Measurements from ENCODE around the gene AFF1. TPM values are rescaled to one million over a fixed set of nuclear protein-coding genes. Genes with fewer than 3 reads are reported as not detected.
"Not testable (repeated sequence)": the region's sequence is repeated elsewhere in the genome, so short reads cannot be mapped to it uniquely, and the experiment has no call there.

The AFF1 gene
- total RNA-seq, 2 donors from 2014 or later: 42.8 to 57.0 TPM

GRCh38 chr4:87079967-87080366, 145.2 kb downstream of the AFF1 start:
- intact Hi-C loops (cut with DNase I): loop anchor here (10.0 kb wide), 1 partner anchor 45 kb away; no protein-coding TSS in a partner anchor
- H3K27me3 ChIP-seq: no peaks in the 10 kb centered on the region
- no peaks in the 10 kb centered on the region for H3K36me3 ChIP-seq (replicated peaks in 1 of 2; ENCODE audit: insufficient read depth in 1 of 2, low read depth in 2 of 2)
- H3K9me3 ChIP-seq: no peaks in the 10 kb centered on the region
- H3K27ac ChIP-seq: peak overlapping the region in 3 of 4 donors; percentile 31 to 58 (median 44)
- TF ChIP-seq POLR2A (IDR thresholded peaks at IDR 0.05): no peak
- ATAC-seq: no peak
- 65 to 66% methylated on average over 2 of the region's 2 CpGs for WGBS, 2 donors
- no peak overlapping the region for H3K4me3 ChIP-seq
- DNase-seq: no peak
- peaks cover 36% of the 10 kb centered on the region for H3K4me1 ChIP-seq

DNA sequence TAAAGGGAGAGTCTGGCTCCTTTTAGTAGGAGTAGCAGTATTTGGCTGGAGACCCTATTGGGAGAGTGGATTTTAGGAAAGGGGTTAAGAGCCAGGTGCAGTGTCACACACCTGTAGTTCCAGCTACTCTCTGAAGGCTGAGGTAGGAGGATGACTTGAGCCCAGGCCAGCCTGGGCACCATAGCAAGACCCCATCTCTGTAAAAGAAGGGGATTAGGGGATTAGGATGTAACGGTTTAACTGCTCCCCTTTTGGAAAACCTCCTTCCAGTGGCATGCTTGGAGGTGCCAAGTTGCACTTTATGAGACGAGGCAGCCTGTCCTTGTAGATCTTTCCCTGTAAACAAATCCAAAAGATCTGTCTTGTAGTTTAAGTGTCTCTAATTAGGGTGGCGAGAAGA, 145.7 kb downstream of the AFF1 start:
- ATAC-seq: no peak
- peaks cover 36% of the 10 kb centered on the region for H3K4me1 ChIP-seq
- H3K27me3 ChIP-seq: no peaks in the 10 kb centered on the region
- intact Hi-C loops (cut with DNase I): loop anchor here (10.0 kb wide), 1 partner anchor 46 kb away; no protein-coding TSS in a partner anchor
- H3K4me3 ChIP-seq: no peak overlapping the region
- WGBS, 2 donors: 60 to 73% methylated on average over 3 of the region's 3 CpGs
- no peak for TF ChIP-seq POLR2A (IDR thresholded peaks at IDR 0.05)
- TF ChIP-seq, protein P1, sequence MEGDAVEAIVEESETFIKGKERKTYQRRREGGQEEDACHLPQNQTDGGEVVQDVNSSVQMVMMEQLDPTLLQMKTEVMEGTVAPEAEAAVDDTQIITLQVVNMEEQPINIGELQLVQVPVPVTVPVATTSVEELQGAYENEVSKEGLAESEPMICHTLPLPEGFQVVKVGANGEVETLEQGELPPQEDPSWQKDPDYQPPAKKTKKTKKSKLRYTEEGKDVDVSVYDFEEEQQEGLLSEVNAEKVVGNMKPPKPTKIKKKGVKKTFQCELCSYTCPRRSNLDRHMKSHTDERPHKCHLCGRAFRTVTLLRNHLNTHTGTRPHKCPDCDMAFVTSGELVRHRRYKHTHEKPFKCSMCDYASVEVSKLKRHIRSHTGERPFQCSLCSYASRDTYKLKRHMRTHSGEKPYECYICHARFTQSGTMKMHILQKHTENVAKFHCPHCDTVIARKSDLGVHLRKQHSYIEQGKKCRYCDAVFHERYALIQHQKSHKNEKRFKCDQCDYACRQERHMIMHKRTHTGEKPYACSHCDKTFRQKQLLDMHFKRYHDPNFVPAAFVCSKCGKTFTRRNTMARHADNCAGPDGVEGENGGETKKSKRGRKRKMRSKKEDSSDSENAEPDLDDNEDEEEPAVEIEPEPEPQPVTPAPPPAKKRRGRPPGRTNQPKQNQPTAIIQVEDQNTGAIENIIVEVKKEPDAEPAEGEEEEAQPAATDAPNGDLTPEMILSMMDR (IDR thresholded peaks at IDR 0.05): no peak
- H3K27ac ChIP-seq: peak overlapping the region in 2 of 4 donors; percentile 44 to 58
- no peaks in the 10 kb centered on the region for H3K9me3 ChIP-seq
- H3K36me3 ChIP-seq (replicated peaks in 1 of 2; ENCODE audit: insufficient read depth in 1 of 2, low read depth in 2 of 2): no peaks in the 10 kb centered on the region
- no peak for DNase-seq

DNA sequence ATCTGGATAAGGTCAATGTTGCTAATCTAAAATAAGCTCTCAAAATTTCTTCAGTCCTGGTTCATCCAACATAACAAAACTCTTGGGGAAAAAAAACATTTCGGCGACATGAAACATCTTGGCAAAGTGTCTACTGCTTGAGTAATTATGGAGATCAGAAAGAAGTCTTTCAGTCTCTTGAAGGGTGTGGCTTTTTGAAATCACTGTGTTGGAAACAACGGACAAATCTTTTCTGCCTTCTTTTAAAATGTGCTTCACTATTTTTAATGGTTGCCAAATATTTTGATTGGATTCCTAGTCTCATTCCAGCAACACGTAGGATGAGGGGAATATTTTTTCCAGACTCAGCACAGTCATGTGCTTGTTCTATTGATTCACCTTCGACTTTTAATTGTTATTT, 147.0 kb downstream of the AFF1 start:
- intact Hi-C loops (cut with DNase I): loop anchor here (10.0 kb wide), 1 partner anchor 47 kb away; no protein-coding TSS in a partner anchor
- TF ChIP-seq, protein P1 (IDR thresholded peaks at IDR 0.05): no peak
- no peak for TF ChIP-seq POLR2A (IDR thresholded peaks at IDR 0.05)
- Histone ChIP-seq H3K36me3 (replicated peaks in 1 of 2; ENCODE audit: insufficient read depth in 1 of 2, low read depth in 2 of 2) (no peaks in the 10 kb centered on the region), H3K27me3 (no peaks in the 10 kb centered on the region), H3K9me3 (no peaks in the 10 kb centered on the region), H3K4me1 (peaks cover 36% of the 10 kb centered on the region), H3K4me3 (no peak overlapping the region), H3K27ac (peak overlapping the region in 1 of 4 donors; percentile 37)
- ATAC-seq (no peak), DNase-seq (no peak)
- WGBS, 2 donors: 73 to 74% methylated on average over 5 of the region's 5 CpGs

DNA sequence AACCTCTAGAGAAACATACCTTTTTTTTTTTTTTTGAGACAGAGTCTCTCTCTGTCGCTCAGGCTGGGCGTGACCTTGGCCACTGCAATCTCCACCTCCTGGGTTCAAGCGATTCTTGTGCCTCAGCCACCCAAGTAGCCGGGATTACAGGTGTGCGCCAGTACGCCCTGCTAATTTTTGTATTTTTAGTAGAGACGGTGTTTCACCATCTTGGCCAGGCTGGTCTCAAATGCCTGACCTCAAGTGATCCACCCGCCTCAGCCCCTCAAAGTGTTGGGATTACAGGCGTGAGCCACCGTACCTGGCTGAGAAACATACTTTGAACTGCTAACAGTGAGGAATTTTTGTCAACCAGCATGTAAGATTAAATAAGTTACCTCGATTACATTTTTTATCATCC, 150.9 kb downstream of the AFF1 start:
- H3K9me3 ChIP-seq; H3K4me3 ChIP-seq; H3K36me3 ChIP-seq (replicated peaks in 1 of 2; ENCODE audit: insufficient read depth in 1 of 2, low read depth in 2 of 2); H3K27me3 ChIP-seq; ATAC-seq; DNase-seq; H3K27ac ChIP-seq: not testable (repeated sequence)
- intact Hi-C loops (cut with DNase I): loop anchor here (10.0 kb wide), 1 partner anchor 51 kb away; no protein-coding TSS in a partner anchor
- 92% methylated on average over 11 of the region's 11 CpGs for WGBS, 2 donors
- peaks cover 14% of the 10 kb centered on the region for H3K4me1 ChIP-seq

DNA sequence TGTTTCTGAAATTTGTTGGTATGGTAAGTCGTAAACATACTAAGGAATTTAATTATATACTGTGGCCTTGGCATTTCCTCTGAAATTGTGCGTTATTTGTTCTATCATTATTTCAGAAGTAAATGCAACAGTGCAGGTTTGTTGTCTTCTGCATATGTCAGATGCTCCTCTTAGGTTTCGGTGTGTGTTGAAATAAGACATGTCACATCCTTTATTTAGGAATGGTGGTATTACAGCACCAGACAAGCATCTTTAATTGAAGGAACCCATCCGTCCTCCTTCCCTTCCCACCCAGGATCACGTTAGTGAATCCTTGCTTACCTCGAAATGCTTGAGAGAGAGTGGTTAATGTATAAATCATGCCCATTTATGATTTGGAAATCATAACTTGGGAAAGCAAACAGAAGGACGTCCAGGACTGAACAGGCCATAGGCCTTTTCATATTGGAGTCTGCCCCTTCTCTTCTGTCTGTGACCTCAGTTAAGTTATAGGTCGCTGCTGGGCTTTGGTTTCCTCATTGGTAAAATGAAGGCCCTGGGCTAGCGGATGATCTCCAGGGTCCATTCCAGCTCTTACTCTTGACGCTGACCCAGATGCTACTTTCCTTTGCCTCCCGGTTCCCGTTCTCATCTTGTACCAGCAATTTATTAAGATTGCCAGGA, 151.5 kb downstream of the AFF1 start:
- TF ChIP-seq, protein P1 (IDR thresholded peaks at IDR 0.05): no peak
- TF ChIP-seq POLR2A (IDR thresholded peaks at IDR 0.05): no peak
- Histone ChIP-seq H3K27me3 (no peaks in the 10 kb centered on the region), H3K27ac (no peak overlapping the region), H3K4me3 (no peak overlapping the region), H3K36me3 (replicated peaks in 1 of 2; ENCODE audit: insufficient read depth in 1 of 2, low read depth in 2 of 2) (no peaks in the 10 kb centered on the region), H3K4me1 (peaks cover 14% of the 10 kb centered on the region), H3K9me3 (no peaks in the 10 kb centered on the region)
- ATAC-seq (no peak), DNase-seq (no peak)
- WGBS, 2 donors: 89% methylated on average over 12 of the region's 12 CpGs
- intact Hi-C loops (cut with DNase I): loop anchor here (10.0 kb wide), 1 partner anchor 51 kb away; no protein-coding TSS in a partner anchor
